H1 (cell line): ENCODE results near the gene TENT4A. TPM values are rescaled to one million over a fixed set of nuclear protein-coding genes. Genes with fewer than 3 reads are reported as not detected.

Experiments
- CTCF ChIA-PET: fragments of 300-600 bp; sonication (Branson Sonifier 250); formaldehyde crosslinking; loops from one replicate; lab custom pipeline; 2021; ENCODE audit not compliant: partially characterized antibody; lab: Charles Lee
- POLR2A ChIA-PET: fragments of 300-600 bp; sonication (Branson Sonifier 250); formaldehyde crosslinking; loops from one replicate; lab custom pipeline; 2021; ENCODE audit warnings: inconsistent platforms; ENCODE audit not compliant: partially characterized antibody; lab: Charles Lee
- DNase-seq, 2 experiments: peaks; one replicate each; pipeline versions ENCODE4 v3.0.0 to v3.0.0-alpha.2; 2010 to 2022; ENCODE audit warnings: low spot score in 2 of 2, low read depth in 1 of 2, mixed read lengths in 1 of 2
- FAIRE-seq: peaks from 2 replicates; lab custom pipeline; 2011; peaks lifted over from hg19 to GRCh38; lab: Jason Lieb, UNC
- H2AFZ ChIP-seq: 2 replicates; pipeline ENCODE4 v1.8.1; 2012; ENCODE audit warnings: low read length, inconsistent platforms
- H2AK5ac ChIP-seq: 2 replicates; pipeline ENCODE4 v1.6.1; 2013; ENCODE audit warnings: low read depth, low read length
- H2BK120ac ChIP-seq: replicated peaks from 2 replicates; pipeline ENCODE3; 2013; ENCODE audit warnings: low read depth, low read length, inconsistent platforms
- H2BK12ac ChIP-seq: 2 replicates; pipeline ENCODE4 v1.6.1; 2013; ENCODE audit warnings: low read depth, low read length
- H2BK15ac ChIP-seq: 2 replicates; pipeline ENCODE4 v1.6.1; 2013; ENCODE audit warnings: low read length
- H2BK20ac ChIP-seq: 2 replicates; pipeline ENCODE4 v1.6.1; 2013; ENCODE audit warnings: low read length
- H2BK5ac ChIP-seq: 2 replicates; pipeline ENCODE4 v1.6.1; 2013; ENCODE audit warnings: low read depth, low read length
- H3K14ac ChIP-seq: 2 replicates; pipeline ENCODE4 v1.6.1; 2013; ENCODE audit warnings: inconsistent platforms; ENCODE audit not compliant: insufficient read length
- H3K18ac ChIP-seq: 2 replicates; pipeline ENCODE4 v1.6.1; 2013; ENCODE audit warnings: low read length; ENCODE audit errors: extremely low read depth
- H3K23ac ChIP-seq: 2 replicates; pipeline ENCODE4 v1.6.1; 2013; ENCODE audit warnings: inconsistent platforms; ENCODE audit not compliant: insufficient read length
- H3K23me2 ChIP-seq: 2 replicates; pipeline ENCODE4 v1.6.1; 2013; ENCODE audit warnings: low read depth, low read length
- H3K27ac ChIP-seq: 2 replicates; pipeline ENCODE4 v1.6.1; 2011; ENCODE audit warnings: low read depth, low read length, inconsistent platforms
- H3K27me3 ChIP-seq, 4 experiments: replicated peaks in 1 of 4; 1 replicate in 1 of 4; 2 replicates in 3 of 4; pipeline versions ENCODE4 v1.6.1 to v1.8.1; 2011 to 2013; ENCODE audit warnings: low read length in 3 of 4, mild to moderate bottlenecking in 3 of 4, inconsistent platforms in 2 of 4, mixed read lengths in 2 of 4, moderate library complexity in 1 of 4; ENCODE audit not compliant: control insufficient read depth in 3 of 4, insufficient read depth in 3 of 4; ENCODE audit errors: extremely low read depth in 1 of 4
- H3K36me3 ChIP-seq, 4 experiments: 2 replicates each; pipeline versions ENCODE4 v1.6.1 to v1.8.1; 2011 to 2013; ENCODE audit warnings: mild to moderate bottlenecking in 4 of 4, low read length in 3 of 4, moderate library complexity in 2 of 4, control low read depth in 1 of 4, inconsistent platforms in 1 of 4; ENCODE audit not compliant: insufficient read depth in 4 of 4, control insufficient read depth in 2 of 4
- H3K4ac ChIP-seq: replicated peaks from 2 replicates; pipeline ENCODE3; 2013; ENCODE audit warnings: low read length, low read depth, mixed read lengths, inconsistent platforms; ENCODE audit not compliant: insufficient read length
- H3K4me1 ChIP-seq, 4 experiments: replicated peaks in 1 of 4; 1 replicate in 1 of 4; 2 replicates in 3 of 4; pipeline versions ENCODE4 v1.6.1 to v1.8.1; 2011 to 2013; ENCODE audit warnings: low read length in 3 of 4, inconsistent platforms in 2 of 4, mixed read lengths in 1 of 4; ENCODE audit not compliant: insufficient read depth in 4 of 4, control insufficient read depth in 3 of 4
- H3K4me2 ChIP-seq, 2 experiments: 2 replicates each; pipeline versions ENCODE4 v1.6.1 to v1.8.1; 2011 to 2013; ENCODE audit warnings: low read depth in 2 of 2, low read length in 2 of 2, control low read depth in 1 of 2, inconsistent platforms in 1 of 2, mild to moderate bottlenecking in 1 of 2; ENCODE audit not compliant: insufficient read depth in 1 of 2
- H3K4me3 ChIP-seq, 4 experiments: fragments of 200-600, 300-600 bp in 1 of 4; sonication (generic), shearing (Covaris generic), sonication (Bioruptor Twin) in 1 of 4; 2 replicates each; pipeline versions ENCODE4 v1.5.1 to v1.8.1; 2011 to 2016; ENCODE audit warnings: low read length in 4 of 4, low read depth in 3 of 4, control low read depth in 2 of 4, inconsistent platforms in 2 of 4, mild to moderate bottlenecking in 2 of 4, mixed read lengths in 1 of 4, moderate library complexity in 1 of 4; ENCODE audit not compliant: insufficient read depth in 2 of 4; ENCODE audit errors: extremely low read depth in 1 of 4
- H3K56ac ChIP-seq: replicated peaks from 2 replicates; pipeline ENCODE3; 2013; ENCODE audit warnings: low read depth, mild to moderate bottlenecking, mixed read lengths, low read length, inconsistent platforms; ENCODE audit not compliant: insufficient read length
- H3K79me1 ChIP-seq: 2 replicates; pipeline ENCODE4 v1.6.1; 2013; ENCODE audit warnings: low read depth, low read length, control low read depth
- H3K79me2 ChIP-seq, 2 experiments: 2 replicates each; pipeline versions ENCODE4 v1.6.1 to v1.8.1; 2012 to 2013; ENCODE audit warnings: low read length in 2 of 2, mild to moderate bottlenecking in 2 of 2, inconsistent platforms in 1 of 2; ENCODE audit not compliant: insufficient read depth in 2 of 2, control insufficient read depth in 1 of 2
- H3K9ac ChIP-seq, 4 experiments: replicated peaks in 1 of 4; 1 replicate in 1 of 4; 2 replicates in 3 of 4; pipeline versions ENCODE4 v1.6.1 to v1.8.1; 2011 to 2013; ENCODE audit warnings: low read depth in 3 of 4, low read length in 3 of 4, control low read depth in 2 of 4, mild to moderate bottlenecking in 2 of 4, moderate library complexity in 2 of 4, inconsistent platforms in 1 of 4; ENCODE audit errors: extremely low read depth in 1 of 4
- H3K9me3 ChIP-seq, 2 experiments: 2 replicates each; pipeline versions ENCODE4 v1.6.1 to v1.8.1; 2012 to 2013; ENCODE audit warnings: mild to moderate bottlenecking in 2 of 2, moderate library complexity in 2 of 2, control low read depth in 1 of 2, inconsistent platforms in 1 of 2, low read depth in 1 of 2, low read length in 1 of 2, mixed read lengths in 1 of 2; ENCODE audit not compliant: insufficient read depth in 2 of 2
- H4K20me1 ChIP-seq, 2 experiments: replicated peaks in 1 of 2; 2 replicates each; pipeline versions ENCODE3 to v1.8.1; 2011 to 2013; ENCODE audit warnings: inconsistent platforms in 2 of 2, low read length in 2 of 2, mild to moderate bottlenecking in 1 of 2; ENCODE audit not compliant: insufficient read depth in 2 of 2, control insufficient read depth in 1 of 2
- H4K5ac ChIP-seq: 2 replicates; pipeline ENCODE4 v1.6.1; 2013; ENCODE audit warnings: low read length, low read depth, mixed read lengths, inconsistent platforms; ENCODE audit not compliant: insufficient read length
- H4K8ac ChIP-seq: 2 replicates; pipeline ENCODE4 v1.8.0; 2013; ENCODE audit warnings: mild to moderate bottlenecking, moderate library complexity, low read length, inconsistent platforms; ENCODE audit not compliant: insufficient read depth; ENCODE audit errors: extremely low read depth
- H4K91ac ChIP-seq: replicated peaks from 2 replicates; pipeline ENCODE3; 2013; ENCODE audit warnings: low read length, mixed read lengths, inconsistent platforms; ENCODE audit not compliant: insufficient read length
- ASH2L ChIP-seq: fragments of 200-600, 300-600 bp; sonication (generic); IDR thresholded peaks from one replicate; pipeline ENCODE4 v1.7.1; 2017; ENCODE audit warnings: low read length
- ATF2 ChIP-seq: IDR thresholded peaks from 2 replicates; pipeline ENCODE4 v1.6.1; 2012; ENCODE audit warnings: low read length, inconsistent platforms
- BRCA1 ChIP-seq: IDR thresholded peaks from 2 replicates; pipeline ENCODE4 v1.6.1; 2012; ENCODE audit warnings: low read depth, low read length, improper control_type of control experiment
- CREB1 ChIP-seq: IDR thresholded peaks from 2 replicates; pipeline ENCODE4 v1.6.1; 2012; ENCODE audit warnings: inconsistent platforms
- HDAC6 ChIP-seq: IDR thresholded peaks from one replicate; pipeline ENCODE4 v1.7.1; 2012; ENCODE audit warnings: low read depth, mild to moderate bottlenecking, inconsistent platforms, low read length, moderate library complexity
- KDM5A ChIP-seq: fragments of 200-600 bp; IDR thresholded peaks from 2 replicates; pipeline ENCODE4 v1.7.1; 2012; ENCODE audit warnings: mild to moderate bottlenecking, low read length, inconsistent platforms, mixed read lengths
- MAFK ChIP-seq: IDR thresholded peaks from 2 replicates; pipeline ENCODE4 v1.6.1; 2012; ENCODE audit warnings: low read depth, mild to moderate bottlenecking, improper control_type of control experiment, low read length
- NRF1 ChIP-seq: IDR thresholded peaks from 2 replicates; pipeline ENCODE4 v1.6.1; 2011; ENCODE audit warnings: mild to moderate bottlenecking, low read depth, low read length, improper control_type of control experiment
- PHF8 ChIP-seq: fragments of 200-600 bp; sonication (generic); conservative IDR thresholded peaks from 2 replicates; pipeline ENCODE4 v1.7.1; 2012; ENCODE audit warnings: low read depth, mild to moderate bottlenecking, inconsistent platforms, low read length, moderate library complexity
- RNF2 ChIP-seq: fragments of 200-900, 300-1000 bp; sonication (generic); IDR thresholded peaks from 2 replicates; pipeline ENCODE4 v1.7.1; 2016; ENCODE audit warnings: borderline replicate concordance, low read depth, mild to moderate bottlenecking, antibody characterized with exemption, low read length; ENCODE audit not compliant: poor library complexity, severe bottlenecking; ENCODE audit errors: missing control alignments
- TBP ChIP-seq: IDR thresholded peaks from 2 replicates; pipeline ENCODE4 v1.6.1; 2011; ENCODE audit warnings: low read depth, low read length, improper control_type of control experiment
- TCF12 ChIP-seq: IDR thresholded peaks from 2 replicates; pipeline ENCODE4 v1.6.1; 2011; ENCODE audit warnings: low read depth, mild to moderate bottlenecking, low read length
- TEAD4 ChIP-seq: IDR thresholded peaks from 2 replicates; pipeline ENCODE4 v1.6.1; 2012; ENCODE audit warnings: low read depth, low read length, inconsistent platforms, mixed read lengths
- WGBS, 2 experiments: shearing (Covaris generic) in 1 of 2; methylation state at CpG; one replicate each; pipeline versions ENCODE4 v1.1.6 to v1.1.7; 2013 to 2015; ENCODE audit warnings: low lambda C conversion rate in 2 of 2, mixed read lengths in 2 of 2, inconsistent platforms in 1 of 2, low coverage in 1 of 2, missing lambda C conversion rate in 1 of 2; ENCODE audit not compliant: insufficient replicate concordance in 2 of 2, insufficient coverage in 1 of 2, insufficient read length in 1 of 2; ENCODE audit errors: extremely low coverage in 1 of 2, missing lambda C conversion rate in 1 of 2; 5-methylcytosine and 5-hydroxymethylcytosine counted together
- polyA plus RNA-seq, 7 experiments: library from polyadenylated mRNA; depleted of rRNA in 3 of 7; stranded (reverse) in 5 of 7; unstranded in 2 of 7; fragments of >200 nt in 5 of 7; fragments of 200-250 nt in 2 of 7; gene quantifications; 1 replicate in 5 of 7; 2 replicates in 1 of 7; 4 replicates in 1 of 7; pipeline versions ENCODE4 v1.2.1 to v1.2.3, GENCODE V29; 2011 to 2013; ENCODE audit warnings: missing spikeins in 2 of 7, mixed read lengths in 2 of 7
- total RNA-seq: library from RNA; stranded (reverse); fragmentation: NEBNext Ultra II Directional; extraction: Animal tissue kit (Norgen Biotek cat#: 25700); gene quantifications from 2 replicates; pipeline ENCODE4 v1.2.1, GENCODE V29; 2021

Gene TENT4A
- total and polyA plus RNA-seq, 2 of the 8 experiments (the other 6 are each of a cell fraction or from before 2014, with no cell fraction given), result 8.9 to 25.1 TPM

- H2AFZ ChIP-seq, result no peak overlapping the region
- H2BK15ac ChIP-seq, result no peak overlapping the region
- H4K20me1 ChIP-seq, result no peaks in the 10 kb centered on the region
- no peak overlapping the region for H4K5ac ChIP-seq
- H3K18ac ChIP-seq, result no peak overlapping the region
- H3K9ac ChIP-seq, result no peak overlapping the region
- WGBS, 2 experiments, result 95% methylated on average over 7 of the region's 7 CpGs; no CpG with 5 or more reads in 1 of the 2 experiments
- no peaks in the 10 kb centered on the region for H3K36me3 ChIP-seq
- FAIRE-seq (no peak), DNase-seq (no peak)
- no peak overlapping the region for H2AK5ac ChIP-seq
- no peak overlapping the region for H4K8ac ChIP-seq
- H3K27ac ChIP-seq, result no peak overlapping the region
- no peak overlapping the region for H3K4ac ChIP-seq
- no peak overlapping the region for H2BK5ac ChIP-seq
- CTCF ChIA-PET, result interaction anchor here (1.0 to 5.3 kb wide), 7 partner anchors 11 to 38 kb away, joined by 4 to 27 read pairs (median 5); no protein-coding TSS in a partner anchor
- H3K4me1 ChIP-seq, result no peaks in the 10 kb centered on the region
- H2BK120ac ChIP-seq, result no peak overlapping the region
- H4K91ac ChIP-seq, result no peak overlapping the region
- no peaks in the 10 kb centered on the region for H3K27me3 ChIP-seq
- POLR2A ChIA-PET, result no interaction called here
- no peak overlapping the region for H3K23ac ChIP-seq
- no peak overlapping the region for H3K56ac ChIP-seq
- no peak overlapping the region for H2BK20ac ChIP-seq
- no peak overlapping the region for H3K14ac ChIP-seq
- H3K23me2 ChIP-seq, result no peaks in the 10 kb centered on the region
- peaks cover 16 to 21% of the 10 kb centered on the region in 2 experiments; a peak in 3 of 4 replicates for H3K9me3 ChIP-seq
- H3K4me3 ChIP-seq, result no peak overlapping the region
- no peak overlapping the region for H3K4me2 ChIP-seq
- no peak overlapping the region for H2BK12ac ChIP-seq
- no peaks in the 10 kb centered on the region for H3K79me2 ChIP-seq
- no peaks in the 10 kb centered on the region for H3K79me1 ChIP-seq
- no peak for TF ChIP-seq ASH2L
- TF ChIP-seq CREB1, result no peak
- no peak for TF ChIP-seq TBP
- TF ChIP-seq RNF2, result no peak
- TF ChIP-seq ATF2, result no peak
- TF ChIP-seq TCF12, result no peak
- TF ChIP-seq BRCA1, result no peak
- no peak for TF ChIP-seq PHF8
- no peak for TF ChIP-seq HDAC6
- no peak for TF ChIP-seq MAFK
- no peak for TF ChIP-seq TEAD4
- TF ChIP-seq NRF1, result no peak
- TF ChIP-seq KDM5A, result no peak
Observed at GRCh38 chr5:6803981-6804550, 90.8 kb downstream of the TENT4A start.
